Upper lobe of left lung (tissue), 4 donors: ENCODE results near the gene DTNB.

ENCODE experiments used
- EP300 ChIP-seq, 4 donors: sonication (generic); formaldehyde crosslinking; IDR thresholded peaks; one replicate each; pipeline ENCODE4 v1.5.1; 2017; ENCODE audit warnings: antibody characterized with exemption in 4 of 4, control low read depth in 2 of 4
- POLR2A ChIP-seq, 4 donors: fragments of 450-650 bp; IDR thresholded peaks; one replicate each; pipeline ENCODE4 v1.5.1; 2016 to 2017; ENCODE audit warnings: antibody characterized with exemption in 4 of 4, mild to moderate bottlenecking in 2 of 4
- TF ChIP-seq, protein P1 (sequence below), 6 experiments: fragments of 450-650 bp in 4 of 6; fragments of 200-600 bp in 2 of 6; sonication (generic) in 2 of 6; IDR thresholded peaks; one replicate each; pipeline ENCODE4 v1.5.1; 2016 to 2019; ENCODE audit warnings: antibody characterized with exemption in 6 of 6

DNA sequence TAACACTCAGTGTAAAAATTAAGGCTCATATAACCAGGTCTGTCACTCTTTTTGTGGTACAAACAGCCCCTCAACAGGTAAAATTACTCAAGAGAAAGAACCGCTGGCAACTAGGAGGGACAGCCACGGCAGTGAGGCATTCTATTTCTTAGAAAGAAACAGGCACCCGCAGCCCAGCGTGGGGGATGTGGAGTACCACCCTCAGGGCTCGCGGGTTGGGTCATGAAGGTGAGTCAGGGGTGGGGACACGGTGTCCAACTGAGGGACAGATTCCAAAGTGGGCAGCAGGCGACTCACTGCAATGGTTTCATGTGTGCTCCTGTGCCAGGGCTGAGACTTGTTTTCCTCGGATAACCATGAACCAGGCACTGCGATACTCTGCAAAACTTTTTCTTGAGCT is 129.4 kb downstream of the DTNB start:
- TF ChIP-seq, protein P1, sequence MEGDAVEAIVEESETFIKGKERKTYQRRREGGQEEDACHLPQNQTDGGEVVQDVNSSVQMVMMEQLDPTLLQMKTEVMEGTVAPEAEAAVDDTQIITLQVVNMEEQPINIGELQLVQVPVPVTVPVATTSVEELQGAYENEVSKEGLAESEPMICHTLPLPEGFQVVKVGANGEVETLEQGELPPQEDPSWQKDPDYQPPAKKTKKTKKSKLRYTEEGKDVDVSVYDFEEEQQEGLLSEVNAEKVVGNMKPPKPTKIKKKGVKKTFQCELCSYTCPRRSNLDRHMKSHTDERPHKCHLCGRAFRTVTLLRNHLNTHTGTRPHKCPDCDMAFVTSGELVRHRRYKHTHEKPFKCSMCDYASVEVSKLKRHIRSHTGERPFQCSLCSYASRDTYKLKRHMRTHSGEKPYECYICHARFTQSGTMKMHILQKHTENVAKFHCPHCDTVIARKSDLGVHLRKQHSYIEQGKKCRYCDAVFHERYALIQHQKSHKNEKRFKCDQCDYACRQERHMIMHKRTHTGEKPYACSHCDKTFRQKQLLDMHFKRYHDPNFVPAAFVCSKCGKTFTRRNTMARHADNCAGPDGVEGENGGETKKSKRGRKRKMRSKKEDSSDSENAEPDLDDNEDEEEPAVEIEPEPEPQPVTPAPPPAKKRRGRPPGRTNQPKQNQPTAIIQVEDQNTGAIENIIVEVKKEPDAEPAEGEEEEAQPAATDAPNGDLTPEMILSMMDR (IDR thresholded peaks at IDR 0.05): no peak
- no peak for TF ChIP-seq POLR2A (IDR thresholded peaks at IDR 0.05)
- TF ChIP-seq EP300 (IDR thresholded peaks at IDR 0.05): no peak
